Mesodermal cell (in vitro differentiated cells): ENCODE measurements around the gene SSBP3.

Experiments
- H3K27ac ChIP-seq: 2 replicates; pipeline ENCODE4 v1.7.0; 2013; ENCODE audit warnings: mild to moderate bottlenecking, low read depth, low read length, moderate library complexity; ENCODE audit not compliant: severe bottlenecking
- H3K36me3 ChIP-seq: 2 replicates; pipeline ENCODE4 v1.7.1; 2013; ENCODE audit warnings: mild to moderate bottlenecking, low read length, moderate library complexity; ENCODE audit not compliant: control insufficient read depth, insufficient read depth
- H3K4me1 ChIP-seq: one replicate; pipeline ENCODE4 v1.7.1; 2013; ENCODE audit warnings: mild to moderate bottlenecking, low read length; ENCODE audit not compliant: insufficient read depth, control insufficient read depth, poor library complexity, severe bottlenecking
- H3K4me3 ChIP-seq: 2 replicates; pipeline ENCODE4 v1.7.0; 2013; ENCODE audit warnings: low read length, control low read depth, mild to moderate bottlenecking; ENCODE audit not compliant: insufficient read depth, poor library complexity, severe bottlenecking; ENCODE audit errors: extremely low read depth
- H3K9me3 ChIP-seq: 2 replicates; pipeline ENCODE4 v1.7.1; 2013; ENCODE audit warnings: mild to moderate bottlenecking, low read length, moderate library complexity; ENCODE audit not compliant: control insufficient read depth
- WGBS, 2 experiments: methylation state at CpG; one replicate each; pipeline ENCODE4 v1.1.5; 2013; ENCODE audit warnings: missing lambda C conversion rate in 2 of 2; ENCODE audit not compliant: insufficient coverage in 2 of 2; 5-methylcytosine and 5-hydroxymethylcytosine counted together

SSBP3 gene

DNA sequence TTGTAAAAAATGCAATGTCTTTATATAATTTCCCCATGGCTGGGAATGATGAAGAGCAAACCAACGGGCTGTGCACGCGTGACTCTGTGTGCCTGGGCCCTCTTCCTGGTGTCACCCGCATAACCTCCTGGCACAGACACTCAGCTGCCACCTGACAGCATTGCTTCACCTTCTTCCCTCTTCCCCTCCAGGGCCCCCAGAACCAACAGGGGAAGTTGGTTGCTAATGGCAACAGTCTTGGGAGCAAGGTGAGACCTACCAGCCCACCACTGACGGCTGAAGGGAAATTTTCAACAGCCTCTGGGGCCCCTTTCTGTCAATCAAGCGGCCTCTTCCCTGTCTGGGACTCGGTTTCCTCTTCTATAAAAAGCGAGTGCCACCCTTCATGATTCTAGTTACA is 33.2 kb downstream of the SSBP3 start:
- 96% methylated on average over 4 to 8 of the region's 8 CpGs for WGBS, 2 experiments
- peaks cover 20% of the 10 kb centered on the region for H3K4me1 ChIP-seq
- no peak overlapping the region for H3K4me3 ChIP-seq
- H3K27ac ChIP-seq: no peak overlapping the region
- no peaks in the 10 kb centered on the region for H3K9me3 ChIP-seq
- peaks cover 63% of the 10 kb centered on the region for H3K36me3 ChIP-seq

DNA sequence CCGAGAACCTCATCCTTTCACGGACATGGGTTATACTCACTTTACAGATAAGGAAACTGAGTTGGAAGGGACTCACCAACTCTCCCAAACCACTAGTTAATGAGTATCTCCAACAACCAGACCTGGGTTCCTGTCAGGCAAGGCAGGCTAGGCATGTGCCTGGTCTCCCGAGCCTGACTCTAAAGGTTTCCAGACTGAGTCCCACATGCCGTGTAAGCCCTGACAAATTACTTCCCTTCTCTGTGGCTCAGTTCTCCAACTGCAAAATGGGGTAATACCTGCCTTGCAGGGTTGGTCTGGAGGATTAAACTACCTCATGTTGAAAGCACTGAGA is 34.3 kb downstream of the SSBP3 start:
- 89% methylated on average over 4 of the region's 4 CpGs; no CpG with 5 or more reads in 1 of the 2 experiments for WGBS, 2 experiments

DNA sequence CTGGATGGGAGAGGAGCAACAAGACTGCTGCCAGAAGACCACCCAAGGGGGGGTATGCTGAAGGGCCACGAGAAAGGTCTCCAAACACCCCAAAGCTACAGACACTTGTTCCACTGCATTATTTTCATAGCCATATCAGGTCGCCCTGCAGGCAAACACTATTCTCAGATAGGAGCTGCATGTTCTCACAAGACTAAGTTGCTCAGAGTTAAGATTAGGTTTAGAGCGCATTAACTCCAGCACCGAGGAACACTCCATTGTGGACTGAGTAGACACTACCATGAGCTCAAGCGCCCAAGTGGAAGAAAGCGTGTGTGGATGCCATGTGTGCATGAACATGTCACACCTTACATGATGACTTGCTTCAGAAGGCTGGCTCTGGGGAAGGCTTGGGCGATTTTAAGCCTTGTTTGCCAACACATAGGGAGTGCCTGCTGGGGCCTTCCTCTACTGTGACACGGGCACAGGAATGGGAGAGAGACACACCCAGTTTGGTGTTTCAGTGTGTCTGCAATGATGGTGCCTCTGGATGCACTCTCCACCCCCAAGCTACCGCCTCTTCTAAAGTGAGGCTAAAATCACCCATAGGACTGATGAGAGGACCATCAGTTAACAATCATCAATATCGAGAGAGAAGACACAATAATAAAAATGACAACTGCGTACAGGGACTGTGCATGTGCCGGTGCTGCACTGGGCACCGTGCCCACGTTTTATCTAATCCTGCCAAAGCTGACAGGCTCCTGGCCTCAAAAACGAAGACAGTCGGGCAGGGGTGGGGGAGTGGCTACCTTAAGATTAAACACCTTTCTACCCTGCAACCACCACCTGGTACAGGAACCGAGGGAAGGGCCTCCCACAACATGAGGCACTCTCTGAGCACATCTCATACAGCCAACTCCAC is 34.9 kb downstream of the SSBP3 start:
- WGBS, 2 experiments: 97 to 98% methylated on average over 15 of the region's 17 CpGs
- Histone ChIP-seq H3K4me3 (no peak overlapping the region), H3K27ac (no peak overlapping the region), H3K4me1 (peaks cover 3% of the 10 kb centered on the region), H3K36me3 (peaks cover 68% of the 10 kb centered on the region), H3K9me3 (no peaks in the 10 kb centered on the region)

More for the DNA sequence above, 34.3 kb downstream of the SSBP3 start:
- H3K36me3 ChIP-seq: peaks cover 69% of the 10 kb centered on the region
- H3K27ac ChIP-seq: no peak overlapping the region
- H3K4me3 ChIP-seq: no peak overlapping the region
- no peaks in the 10 kb centered on the region for H3K9me3 ChIP-seq
- peaks cover 9% of the 10 kb centered on the region for H3K4me1 ChIP-seq

DNA sequence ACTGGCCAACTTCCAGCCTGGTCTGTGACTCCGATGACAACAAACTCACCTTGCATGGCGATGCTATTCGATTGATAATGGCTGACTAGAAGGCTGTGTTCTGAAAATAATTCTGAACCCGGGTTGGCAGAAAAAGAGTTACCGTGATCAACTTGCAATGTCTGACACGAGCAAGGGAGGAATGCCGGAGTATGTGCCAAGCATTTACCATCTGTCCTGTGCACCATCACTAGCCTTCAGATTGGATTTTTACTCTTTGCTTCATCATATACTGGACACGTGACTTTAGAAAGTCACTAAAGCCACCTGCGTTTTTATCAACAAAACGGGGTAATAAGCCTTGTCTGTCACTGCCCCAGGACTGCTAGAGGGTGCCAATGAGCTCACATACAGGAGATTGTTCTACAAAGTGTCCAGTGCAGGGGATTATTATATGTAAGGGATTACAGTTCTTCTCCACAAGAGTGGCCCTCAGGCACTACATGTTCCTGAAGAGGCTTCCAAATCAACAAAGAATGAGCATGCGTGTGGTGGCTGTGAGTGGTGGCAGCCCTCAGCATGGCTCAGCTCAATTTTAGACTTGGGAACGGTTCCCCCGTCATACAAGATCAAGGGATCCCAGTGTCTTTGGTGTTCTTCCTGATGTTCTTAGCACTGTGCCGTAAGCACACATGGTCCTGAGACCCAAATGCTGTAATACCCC is 35.8 kb downstream of the SSBP3 start:
- WGBS, 2 experiments: 92 to 96% methylated on average over 14 of the region's 14 CpGs
- H3K36me3 ChIP-seq: peaks cover 69% of the 10 kb centered on the region
- H3K4me1 ChIP-seq: no peaks in the 10 kb centered on the region
- H3K9me3 ChIP-seq: no peaks in the 10 kb centered on the region
- no peak overlapping the region for H3K4me3 ChIP-seq
- no peak overlapping the region for H3K27ac ChIP-seq

- no peaks in the 10 kb centered on the region for H3K9me3 ChIP-seq
- peaks cover 9% of the 10 kb centered on the region for H3K4me1 ChIP-seq
- H3K36me3 ChIP-seq: peaks cover 54% of the 10 kb centered on the region
- no peak overlapping the region for H3K27ac ChIP-seq
- H3K4me3 ChIP-seq: no peak overlapping the region
- 92% methylated on average over 2 of the region's 2 CpGs; no CpG with 5 or more reads in 1 of the 2 experiments for WGBS, 2 experiments
These were observed 38.6 kb downstream of the SSBP3 start for GRCh38 chr1:54367613-54368012.

- Histone ChIP-seq H3K36me3 (peaks cover 37% of the 10 kb centered on the region), H3K4me1 (peaks cover 11% of the 10 kb centered on the region), H3K4me3 (no peak overlapping the region), H3K9me3 (no peaks in the 10 kb centered on the region), H3K27ac (no peak overlapping the region)
- 90 to 94% methylated on average over 3 of the region's 3 CpGs for WGBS, 2 experiments
These were observed 40.3 kb downstream of the SSBP3 start for GRCh38 chr1:54365847-54366246.

DNA sequence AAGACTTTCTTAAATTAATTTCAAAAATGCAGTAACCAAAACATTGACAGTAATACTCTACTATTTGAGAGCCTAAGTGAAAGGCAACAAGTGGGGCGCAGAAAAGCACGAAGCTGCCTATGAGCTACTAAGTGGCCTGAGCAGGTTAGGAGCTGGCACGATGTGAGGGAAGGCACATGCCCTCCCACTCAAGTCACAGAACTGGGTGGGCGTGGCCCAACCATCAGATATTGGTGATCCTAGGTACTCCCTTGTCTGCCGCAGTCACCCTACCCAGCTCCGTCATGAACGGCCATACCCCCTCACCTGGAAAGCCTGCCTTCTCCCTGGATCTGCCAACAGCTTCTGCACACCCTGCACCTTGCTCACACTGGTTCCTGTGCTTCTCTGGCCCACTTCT is 40.8 kb downstream of the SSBP3 start:
- Histone ChIP-seq H3K4me1 (peaks cover 11% of the 10 kb centered on the region), H3K9me3 (no peaks in the 10 kb centered on the region), H3K36me3 (peaks cover 37% of the 10 kb centered on the region), H3K27ac (no peak overlapping the region), H3K4me3 (no peak overlapping the region)
- 93 to 96% methylated on average over 7 of the region's 7 CpGs for WGBS, 2 experiments

- Histone ChIP-seq H3K36me3 (peaks cover 37% of the 10 kb centered on the region), H3K27ac (no peak overlapping the region), H3K4me3 (no peak overlapping the region), H3K9me3 (no peaks in the 10 kb centered on the region), H3K4me1 (peaks cover 14% of the 10 kb centered on the region)
- 84 to 93% methylated on average over 8 of the region's 10 CpGs for WGBS, 2 experiments
These were observed 41.2 kb downstream of the SSBP3 start for GRCh38 chr1:54364995-54365394.

DNA sequence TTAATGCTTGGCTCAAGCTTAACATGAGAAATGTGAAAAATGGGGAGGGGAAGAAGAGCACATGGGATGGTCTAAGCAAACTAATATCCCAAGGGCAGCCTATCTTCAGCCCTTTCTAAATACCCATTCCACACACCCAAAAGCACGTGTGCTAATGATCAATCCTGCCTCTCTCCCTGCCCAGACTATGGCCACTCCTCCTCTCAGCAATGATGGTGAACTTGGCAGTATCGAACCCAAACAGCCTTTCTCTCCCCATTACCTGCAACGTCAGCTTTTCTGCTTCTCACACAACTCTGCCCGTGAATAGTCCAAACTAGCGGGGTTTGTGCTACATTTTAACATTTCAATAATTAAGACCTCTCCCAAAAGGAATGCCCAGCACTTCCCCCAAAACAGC is 41.6 kb downstream of the SSBP3 start:
- Histone ChIP-seq H3K4me3 (no peak overlapping the region), H3K36me3 (peaks cover 37% of the 10 kb centered on the region), H3K9me3 (no peaks in the 10 kb centered on the region), H3K27ac (no peak overlapping the region), H3K4me1 (peaks cover 14% of the 10 kb centered on the region)
- 71 to 76% methylated on average over 3 of the region's 5 CpGs for whole genome bisulfite sequencing, 2 experiments

DNA sequence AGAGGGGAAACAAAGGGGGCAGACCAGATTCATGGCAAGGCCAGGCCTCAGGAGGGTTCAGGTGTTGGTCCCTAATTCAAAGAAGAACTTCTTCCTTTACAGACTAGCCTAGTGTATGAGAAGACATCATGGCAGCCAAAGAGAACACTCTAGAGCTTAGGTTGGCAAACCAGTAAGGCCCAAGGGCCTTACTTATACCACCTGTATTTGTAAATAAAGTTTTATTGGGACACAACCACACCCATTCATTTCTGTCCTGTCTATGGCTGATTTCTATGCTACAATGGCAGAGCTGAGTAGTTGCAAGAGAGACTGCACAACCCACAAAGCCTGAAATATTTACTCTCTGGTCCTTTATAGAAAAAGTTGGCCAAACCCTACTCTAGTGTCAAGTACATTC is 42.3 kb downstream of the SSBP3 start:
- Histone ChIP-seq H3K36me3 (peaks cover 36% of the 10 kb centered on the region), H3K4me1 (peaks cover 14% of the 10 kb centered on the region), H3K9me3 (no peaks in the 10 kb centered on the region), H3K27ac (no peak overlapping the region), H3K4me3 (no peak overlapping the region)

GRCh38 chr1:54362881-54363340 is 43.3 kb downstream of the SSBP3 start:
- Histone ChIP-seq H3K27ac (no peak overlapping the region), H3K4me1 (peaks cover 17% of the 10 kb centered on the region), H3K36me3 (peaks cover 47% of the 10 kb centered on the region), H3K4me3 (no peak overlapping the region), H3K9me3 (no peaks in the 10 kb centered on the region)
- 82 to 100% methylated on average over 2 of the region's 2 CpGs for WGBS, 2 experiments
